ENCODE data around the gene OR10G8.

OR10G8 gene

GRCh38 chr11:124078591-124078990 lies 52.0 kb downstream of the OR10G8 start:
- DNase-seq: no peak

GRCh38 chr11:124079631-124080326 lies 53.2 kb downstream of the OR10G8 start:
- DNase-seq: no peak
